Loucy (cell line): ENCODE results near the gene GRID2IP.

ENCODE experiments used
- H2AFZ ChIP-seq: fragments of 200-600 bp; sonication (generic); 2 replicates; pipeline ENCODE4 v1.6.0; 2016; ENCODE audit warnings: antibody characterized with exemption, mild to moderate bottlenecking, low read length, moderate library complexity
- H3F3A ChIP-seq: fragments of 200-600 bp; 2 replicates; pipeline ENCODE4 v1.6.0; 2016; ENCODE audit warnings: antibody characterized with exemption, low read depth, mild to moderate bottlenecking
- H3K27me3 ChIP-seq: fragments of 200-600 bp; sonication (generic); 2 replicates; pipeline ENCODE4 v1.6.1; 2014; ENCODE audit warnings: low read length, mild to moderate bottlenecking; ENCODE audit not compliant: insufficient read depth, poor library complexity, severe bottlenecking
- H3K36me3 ChIP-seq: fragments of 200-600 bp; sonication (generic); 2 replicates; pipeline ENCODE4 v1.6.1; 2016; ENCODE audit warnings: low read length; ENCODE audit not compliant: insufficient read depth
- H3K4me1 ChIP-seq: fragments of 200-600 bp; sonication (generic); 2 replicates; pipeline ENCODE4 v1.5.1; 2014; ENCODE audit warnings: low read length, mild to moderate bottlenecking; ENCODE audit not compliant: insufficient read depth, poor library complexity, severe bottlenecking
- H3K4me2 ChIP-seq: fragments of 200-600 bp; sonication (generic); 2 replicates; pipeline ENCODE4 v1.6.0; 2014; ENCODE audit warnings: antibody characterized with exemption, low read length, low read depth, mild to moderate bottlenecking; ENCODE audit not compliant: poor library complexity, severe bottlenecking
- H3K4me3 ChIP-seq: fragments of 200-600 bp; sonication (generic); 2 replicates; pipeline ENCODE4 v1.5.1; 2014; ENCODE audit warnings: low read length, mild to moderate bottlenecking, mixed read lengths; ENCODE audit not compliant: poor library complexity, severe bottlenecking
- H3K79me2 ChIP-seq: fragments of 200-600 bp; sonication (generic); 2 replicates; pipeline ENCODE4 v1.6.1; 2014; ENCODE audit warnings: low read length; ENCODE audit not compliant: insufficient read depth
- H3K9ac ChIP-seq: fragments of 200-600 bp; sonication (generic); 2 replicates; pipeline ENCODE4 v1.6.0; 2014; ENCODE audit warnings: mild to moderate bottlenecking, low read depth, low read length, moderate library complexity; ENCODE audit not compliant: poor library complexity, severe bottlenecking
- H3K9me2 ChIP-seq: fragments of 200-600 bp; sonication (generic); replicated peaks from 2 replicates; pipeline ENCODE4 v1.6.1; 2016; ENCODE audit warnings: low read depth, low read length, mixed read lengths
- H3K9me3 ChIP-seq: fragments of 200-600 bp; sonication (generic); 2 replicates; pipeline ENCODE4 v1.6.1; 2014; ENCODE audit warnings: mild to moderate bottlenecking, antibody characterized with exemption, low read length, low read depth; ENCODE audit not compliant: insufficient read depth
- H4K20me1 ChIP-seq: fragments of 200-600 bp; sonication (generic); 2 replicates; pipeline ENCODE4 v1.6.0; 2014; ENCODE audit warnings: antibody characterized with exemption, low read length, mild to moderate bottlenecking; ENCODE audit not compliant: insufficient read depth, poor library complexity, severe bottlenecking
- EZH2phosphoT487 ChIP-seq: fragments of 200-600 bp; IDR thresholded peaks from 2 replicates; pipeline ENCODE4 v1.6.1; 2018; ENCODE audit warnings: antibody characterized with exemption, mild to moderate bottlenecking, moderate library complexity, borderline replicate concordance
- TF ChIP-seq, protein P1 (sequence below): fragments of 200-600 bp; sonication (generic); conservative IDR thresholded peaks from 2 replicates; pipeline ENCODE4 v1.5.1; 2014; ENCODE audit warnings: mild to moderate bottlenecking, antibody characterized with exemption, low read length

The GRID2IP gene

GRCh38 chr7:6547400-6547799 lies 3.9 kb downstream of the GRID2IP start:
- H3K4me2 ChIP-seq = no peak overlapping the region
- H3K4me3 ChIP-seq = no peak overlapping the region
- H3K79me2 ChIP-seq = no peaks in the 10 kb centered on the region
- H3K4me1 ChIP-seq = no peaks in the 10 kb centered on the region
- H3K27me3 ChIP-seq = no peaks in the 10 kb centered on the region
- H2AFZ ChIP-seq = no peak overlapping the region
- no peaks in the 10 kb centered on the region for H4K20me1 ChIP-seq
- H3K36me3 ChIP-seq = no peaks in the 10 kb centered on the region
- no peaks in the 10 kb centered on the region for H3K9me2 ChIP-seq
- no peak for TF ChIP-seq EZH2phosphoT487
- TF ChIP-seq, protein P1, sequence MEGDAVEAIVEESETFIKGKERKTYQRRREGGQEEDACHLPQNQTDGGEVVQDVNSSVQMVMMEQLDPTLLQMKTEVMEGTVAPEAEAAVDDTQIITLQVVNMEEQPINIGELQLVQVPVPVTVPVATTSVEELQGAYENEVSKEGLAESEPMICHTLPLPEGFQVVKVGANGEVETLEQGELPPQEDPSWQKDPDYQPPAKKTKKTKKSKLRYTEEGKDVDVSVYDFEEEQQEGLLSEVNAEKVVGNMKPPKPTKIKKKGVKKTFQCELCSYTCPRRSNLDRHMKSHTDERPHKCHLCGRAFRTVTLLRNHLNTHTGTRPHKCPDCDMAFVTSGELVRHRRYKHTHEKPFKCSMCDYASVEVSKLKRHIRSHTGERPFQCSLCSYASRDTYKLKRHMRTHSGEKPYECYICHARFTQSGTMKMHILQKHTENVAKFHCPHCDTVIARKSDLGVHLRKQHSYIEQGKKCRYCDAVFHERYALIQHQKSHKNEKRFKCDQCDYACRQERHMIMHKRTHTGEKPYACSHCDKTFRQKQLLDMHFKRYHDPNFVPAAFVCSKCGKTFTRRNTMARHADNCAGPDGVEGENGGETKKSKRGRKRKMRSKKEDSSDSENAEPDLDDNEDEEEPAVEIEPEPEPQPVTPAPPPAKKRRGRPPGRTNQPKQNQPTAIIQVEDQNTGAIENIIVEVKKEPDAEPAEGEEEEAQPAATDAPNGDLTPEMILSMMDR = no peak
- no peaks in the 10 kb centered on the region for H3K9me3 ChIP-seq
- no peaks in the 10 kb centered on the region for H3F3A ChIP-seq
- no peak overlapping the region for H3K9ac ChIP-seq

GRCh38 chr7:6546498-6547251 lies 4.6 kb downstream of the GRID2IP start:
- Histone ChIP-seq H3K9me3 (no peaks in the 10 kb centered on the region), H4K20me1 (no peaks in the 10 kb centered on the region), H3K9ac (no peak overlapping the region), H3K4me2 (no peak overlapping the region), H3K79me2 (no peaks in the 10 kb centered on the region), H3K36me3 (no peaks in the 10 kb centered on the region), H3K27me3 (no peaks in the 10 kb centered on the region), H3K4me1 (no peaks in the 10 kb centered on the region), H3K4me3 (no peak overlapping the region), H3F3A (no peaks in the 10 kb centered on the region), H2AFZ (no peak overlapping the region), H3K9me2 (no peaks in the 10 kb centered on the region)
- no peak for TF ChIP-seq EZH2phosphoT487
- TF ChIP-seq, protein P1 = no peak

GRCh38 chr7:6545398-6546126 lies 5.7 kb downstream of the GRID2IP start:
- no peaks in the 10 kb centered on the region for H3K9me3 ChIP-seq
- no peaks in the 10 kb centered on the region for H3K79me2 ChIP-seq
- H3K9ac ChIP-seq = no peak overlapping the region
- H3K9me2 ChIP-seq = no peaks in the 10 kb centered on the region
- no peak overlapping the region for H2AFZ ChIP-seq
- no peaks in the 10 kb centered on the region for H3K4me1 ChIP-seq
- H3K4me3 ChIP-seq = no peak overlapping the region
- TF ChIP-seq EZH2phosphoT487 = no peak
- TF ChIP-seq, protein P1 = no peak
- no peaks in the 10 kb centered on the region for H3K27me3 ChIP-seq
- no peaks in the 10 kb centered on the region for H3K36me3 ChIP-seq
- no peak overlapping the region for H3K4me2 ChIP-seq
- no peaks in the 10 kb centered on the region for H4K20me1 ChIP-seq
- no peaks in the 10 kb centered on the region for H3F3A ChIP-seq
